GM15510 (cell line): ENCODE measurements around the gene SPCS1.

ENCODE experiments used
- POLR2A ChIP-seq: IDR thresholded peaks from 3 replicates; pipeline ENCODE4 v1.6.1; 2011; ENCODE audit warnings: borderline replicate concordance; ENCODE audit not compliant: insufficient read length; ENCODE audit errors: extremely low read depth

Gene SPCS1

DNA sequence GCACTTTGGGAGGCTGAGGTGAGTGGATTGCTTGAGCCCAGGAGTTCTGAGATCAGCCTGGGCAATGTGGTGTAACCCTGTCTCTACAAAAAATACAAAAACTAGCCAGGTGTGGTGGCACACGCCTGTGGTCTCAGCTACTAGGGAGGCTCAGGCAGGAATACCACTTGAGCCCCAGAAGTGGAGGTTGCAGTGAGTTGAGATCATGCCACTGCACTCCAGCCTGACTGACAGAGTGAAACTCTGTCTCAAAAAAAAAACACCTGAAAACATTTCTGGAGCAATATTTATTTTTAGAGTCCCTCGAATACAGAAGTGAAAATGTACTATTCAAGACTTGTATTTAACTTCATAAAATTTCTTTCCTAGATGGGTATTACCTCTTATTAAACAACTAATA, 4.6 kb downstream of the SPCS1 start:
- TF ChIP-seq POLR2A: no peak

DNA sequence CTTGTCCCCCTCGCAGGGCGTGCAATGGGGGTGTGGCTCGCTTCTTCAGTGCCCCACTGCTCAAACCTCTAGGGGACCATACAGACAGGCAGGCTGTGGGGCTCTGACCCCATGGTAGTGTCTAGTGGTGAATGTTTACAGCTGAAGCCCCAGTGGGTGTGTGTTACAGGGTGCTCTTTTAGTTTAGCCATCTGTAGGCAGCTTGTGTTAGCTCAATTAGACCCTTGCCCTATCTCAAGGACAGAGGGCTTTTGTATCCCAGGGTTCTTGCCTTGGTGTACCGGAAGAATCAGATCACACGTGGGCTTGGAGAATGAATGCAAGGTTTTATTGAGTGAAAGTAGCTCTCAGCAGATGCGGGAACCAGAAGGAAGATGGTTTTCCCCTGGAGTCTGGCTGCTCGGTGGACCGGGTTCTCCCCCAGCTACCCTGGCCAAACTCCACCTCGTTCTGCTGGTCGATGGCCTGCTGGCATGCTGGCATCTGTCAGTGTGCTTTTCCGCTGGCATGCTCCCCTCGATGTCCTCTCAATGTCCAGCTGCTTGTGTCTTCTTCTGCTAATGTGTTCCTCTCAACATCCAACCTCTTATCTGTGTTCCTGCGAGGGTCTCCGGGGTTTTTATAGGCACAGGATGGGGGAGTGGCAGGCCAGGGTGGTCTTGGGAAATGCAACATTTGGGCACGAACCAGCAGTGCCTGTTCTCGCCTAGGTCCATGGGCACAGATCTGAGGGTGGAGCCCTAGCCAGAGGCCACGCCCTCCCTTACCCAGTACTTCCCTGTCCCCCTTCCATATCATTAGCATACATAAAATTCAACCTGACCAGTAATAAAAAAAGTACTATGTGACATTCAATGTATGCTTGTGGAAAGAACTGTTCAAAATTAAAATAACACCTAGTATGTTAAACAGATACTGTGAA, 6.6 kb downstream of the SPCS1 start:
- no peak for TF ChIP-seq POLR2A

DNA sequence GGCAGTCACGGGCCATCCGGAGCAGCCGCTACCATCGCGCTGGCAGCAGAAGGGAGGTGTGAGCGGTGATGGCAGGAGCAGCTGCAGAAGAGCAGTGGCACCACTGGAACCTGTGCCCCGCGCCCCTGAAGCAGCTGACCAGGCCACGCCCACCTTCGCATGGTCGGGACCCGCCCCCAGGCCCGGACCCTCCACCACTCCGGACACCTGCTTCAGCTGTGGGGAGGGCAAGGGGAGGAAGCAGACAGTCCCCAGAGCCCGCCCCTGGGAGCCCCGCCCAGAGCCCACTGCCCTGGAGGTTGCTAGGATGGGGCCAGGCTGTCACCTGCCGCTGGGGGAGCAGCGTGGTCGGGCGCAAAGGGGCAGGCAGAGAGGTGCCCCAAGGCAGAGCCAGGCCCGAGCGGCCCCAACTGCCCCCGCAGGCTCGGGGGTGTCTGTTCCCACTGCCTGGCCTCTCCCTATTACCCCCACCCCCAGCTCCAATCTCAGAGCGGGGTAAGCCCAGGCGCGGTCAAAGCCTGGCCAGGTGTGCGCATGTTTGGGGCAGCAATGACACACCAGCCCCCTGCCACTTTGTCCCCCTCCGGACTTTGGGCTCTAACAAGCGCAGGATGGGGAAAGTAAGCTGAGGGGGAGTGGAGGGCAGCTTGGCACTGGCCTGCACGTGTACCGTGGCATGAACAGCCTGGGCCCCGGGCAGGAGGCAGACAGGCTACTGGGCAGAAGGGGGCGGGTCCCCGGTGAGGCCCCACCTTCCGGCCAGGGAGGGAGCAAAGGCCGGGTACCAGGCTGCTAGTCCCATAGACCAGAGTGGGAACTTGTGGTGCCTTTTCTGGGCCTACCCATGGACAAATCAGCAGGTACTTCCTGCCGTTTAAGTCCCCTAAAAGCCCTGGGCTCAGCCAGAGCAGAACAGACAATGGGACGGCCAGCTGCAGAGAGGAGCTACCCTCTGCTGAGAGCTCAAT, 8.7 kb downstream of the SPCS1 start:
- TF ChIP-seq POLR2A: no peak

- no peak for TF ChIP-seq POLR2A
These were observed 9.9 kb downstream of the SPCS1 start for GRCh38 chr3:52715714-52716305.

- no peak for TF ChIP-seq POLR2A
These were observed 13.7 kb downstream of the SPCS1 start for GRCh38 chr3:52719618-52720017.

DNA sequence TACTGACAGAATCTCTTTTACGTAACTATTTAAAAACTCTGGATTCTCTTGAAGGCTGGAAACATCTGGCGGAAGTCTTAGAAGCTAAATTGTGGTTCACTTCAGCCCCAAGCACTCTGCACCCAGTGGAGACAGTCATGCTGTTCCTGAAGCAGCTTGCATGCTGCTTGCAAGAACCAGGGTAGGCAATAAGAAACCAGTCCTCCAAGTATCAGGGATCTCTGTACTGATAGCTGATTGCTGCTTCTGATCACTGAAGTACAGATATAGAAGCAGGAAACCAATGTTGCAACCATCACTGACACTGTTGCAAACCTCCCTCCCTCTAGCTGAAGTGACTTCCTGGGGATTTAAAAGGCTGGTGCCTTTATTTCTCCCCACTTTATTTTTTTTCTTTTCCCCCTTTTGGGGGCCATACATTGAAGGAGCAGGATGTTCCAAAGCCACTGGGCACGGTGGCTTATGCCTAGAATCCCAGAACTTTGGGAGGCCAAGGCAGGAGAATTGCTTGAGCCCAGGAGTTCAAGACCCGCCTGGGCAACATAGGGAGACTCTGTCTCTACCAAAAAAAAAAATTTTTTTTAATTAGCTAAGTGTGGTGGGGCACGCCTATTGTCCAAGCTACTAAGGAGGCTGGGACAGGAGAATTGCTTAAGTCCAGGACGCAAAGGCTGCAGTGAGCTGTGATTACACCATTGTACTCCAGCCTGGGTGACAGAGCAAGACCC, 15.3 kb downstream of the SPCS1 start:
- no peak for TF ChIP-seq POLR2A

DNA sequence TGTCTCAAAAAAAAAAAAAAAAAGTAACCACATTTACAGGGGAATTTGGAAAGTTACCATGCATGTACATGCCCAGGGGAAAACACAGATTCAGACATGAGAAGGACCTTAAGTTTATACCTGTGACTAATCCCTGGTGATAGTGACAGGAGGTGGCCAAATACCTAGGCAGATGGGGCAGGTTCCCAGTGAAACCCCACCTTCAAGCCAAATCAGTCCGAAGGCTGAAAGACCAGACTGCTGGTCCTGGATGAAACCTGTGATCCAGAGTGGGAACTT, 15.8 kb downstream of the SPCS1 start:
- TF ChIP-seq POLR2A: no peak

DNA sequence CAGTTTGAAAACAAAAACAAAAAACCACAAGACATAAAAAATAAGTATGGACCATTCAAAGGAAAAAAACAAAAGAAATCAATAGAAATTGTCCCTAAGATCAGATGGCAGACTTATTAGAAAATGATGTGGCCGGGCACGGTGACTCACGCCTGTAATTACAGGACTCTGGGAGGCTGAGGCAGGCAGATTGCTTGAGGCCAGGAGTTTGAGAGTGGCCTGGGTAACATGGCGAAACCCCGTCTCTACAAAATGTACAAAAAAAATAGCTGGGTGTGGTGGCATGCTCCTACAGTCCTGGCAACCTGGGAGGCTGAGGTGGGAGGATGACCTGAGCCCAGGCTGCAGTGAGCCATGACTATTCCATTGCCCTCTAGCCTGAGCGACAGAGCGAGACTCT, 16.6 kb downstream of the SPCS1 start:
- no peak for TF ChIP-seq POLR2A

GRCh38 chr3:52723935-52724334, 18.0 kb downstream of the SPCS1 start:
- TF ChIP-seq POLR2A: no peak

- no peak for TF ChIP-seq POLR2A
These were observed 18.6 kb downstream of the SPCS1 start for GRCh38 chr3:52724511-52724910.

DNA sequence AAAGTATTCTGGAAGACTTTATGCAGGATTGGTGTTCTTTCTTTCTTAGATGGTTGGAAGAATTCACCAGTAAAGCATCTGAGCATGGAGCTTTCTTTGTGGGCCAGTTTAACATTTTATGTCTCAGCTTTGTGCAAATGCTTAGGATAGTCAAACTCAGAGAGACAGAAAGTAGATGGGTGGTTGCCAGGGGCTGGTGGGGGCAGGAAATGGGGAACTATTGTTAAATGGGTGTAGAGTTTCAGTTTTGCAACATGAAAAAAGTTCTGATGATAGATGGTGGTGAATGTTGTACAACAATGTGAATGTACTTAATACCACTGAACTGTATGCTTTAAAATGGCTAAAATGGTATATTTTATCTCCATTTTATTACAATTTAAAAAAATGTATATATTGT, 24.8 kb downstream of the SPCS1 start:
- no peak for TF ChIP-seq POLR2A

DNA sequence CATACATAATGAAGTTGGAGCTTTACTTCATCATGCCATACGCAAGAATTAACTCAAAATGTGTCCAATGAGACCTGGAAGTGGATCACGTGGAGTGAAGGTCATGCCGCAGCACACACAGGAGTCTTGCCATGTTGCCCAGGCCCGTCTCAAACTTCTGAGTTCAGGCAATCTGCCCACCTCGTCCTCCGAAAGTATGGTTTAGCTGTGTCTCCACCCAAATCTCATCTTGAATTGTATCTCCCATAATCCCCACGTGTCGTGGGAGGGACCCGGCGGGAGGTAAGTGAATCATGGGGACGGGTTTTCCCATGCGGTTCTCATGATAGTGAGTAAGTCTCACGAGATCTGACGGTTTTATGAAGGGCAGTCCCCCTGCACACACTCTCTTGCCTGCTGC, 25.7 kb downstream of the SPCS1 start:
- no peak for TF ChIP-seq POLR2A

DNA sequence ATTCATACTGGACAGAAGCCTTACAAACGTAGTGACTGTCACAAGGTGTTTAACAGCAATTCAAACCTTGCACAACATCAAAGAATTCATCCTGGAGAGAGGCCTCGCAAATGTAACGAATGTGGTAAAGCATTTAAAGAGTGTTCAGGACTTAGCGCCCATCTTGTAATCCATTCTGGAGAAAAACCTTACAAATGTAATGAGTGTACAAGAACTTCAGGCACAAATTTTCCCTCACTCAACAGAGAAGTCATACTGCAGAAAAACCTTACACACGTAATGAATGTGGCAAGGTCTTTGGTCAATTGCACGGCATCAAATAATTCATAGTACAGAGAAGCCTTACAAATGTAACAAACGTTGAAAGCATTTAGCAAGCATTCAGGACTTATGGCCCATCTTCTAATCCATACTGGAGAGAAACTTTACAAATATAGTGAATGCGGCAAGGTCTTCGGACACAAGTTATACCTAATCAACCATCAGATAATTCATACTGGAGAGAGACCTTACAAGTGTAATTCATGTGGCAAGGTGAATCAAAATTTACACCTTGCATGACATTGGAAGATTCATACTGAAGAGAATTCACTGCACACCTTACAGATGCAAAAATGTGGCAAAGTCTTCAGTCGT, 27.5 kb downstream of the SPCS1 start:
- no peak for TF ChIP-seq POLR2A

- TF ChIP-seq POLR2A: no peak
These were observed 33.8 kb downstream of the SPCS1 start for GRCh38 chr3:52739730-52740129.
